Erythroblast (primary cell): ENCODE results near the gene ABCG2.

Source experiments
- GATA1 ChIP-seq: IDR thresholded peaks from 2 replicates; pipeline ENCODE4 v1.6.1; 2011; ENCODE audit warnings: low read depth, mild to moderate bottlenecking, control low read depth, low read length, moderate library complexity
- POLR2A ChIP-seq: IDR thresholded peaks from 2 replicates; pipeline ENCODE4 v1.6.1; 2011; ENCODE audit warnings: mild to moderate bottlenecking, low read length

DNA sequence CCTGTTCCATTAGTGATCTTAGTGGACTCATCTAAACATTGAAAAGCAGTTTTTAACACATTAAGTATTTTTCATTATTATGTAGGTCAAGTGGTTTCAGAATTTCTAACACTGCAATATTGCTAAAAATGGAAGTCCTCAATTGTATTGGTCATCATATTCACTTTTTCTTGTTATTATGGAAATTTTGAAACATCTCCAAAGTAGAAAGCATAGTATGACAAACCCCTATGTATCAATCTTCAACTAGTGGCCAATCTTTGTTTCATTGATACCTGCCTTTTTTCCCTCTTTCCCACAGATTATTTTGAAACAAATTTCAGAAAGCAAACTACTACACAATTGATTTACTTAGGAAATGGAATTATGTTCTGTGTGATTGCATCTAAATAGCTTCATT is 14.5 kb upstream of the ABCG2 start:
- TF ChIP-seq POLR2A (no peak), GATA1 (no peak)
